Adrenal gland (tissue), 5 donors: ENCODE results near the gene BRMS1.

Experiments
- POLR2A ChIP-seq, 2 donors: fragments of 450-650 bp; IDR thresholded peaks; one replicate each; pipeline ENCODE4 v1.6.1; 2017; ENCODE audit warnings: antibody characterized with exemption in 2 of 2, mild to moderate bottlenecking in 2 of 2, moderate library complexity in 1 of 2
- TF ChIP-seq, protein P1 (sequence below), 6 experiments: fragments of 450-650 bp in 4 of 6; fragments of 200-600 bp in 2 of 6; sonication (generic) in 1 of 6; IDR thresholded peaks; 1 replicate in 5 of 6; 2 replicates in 1 of 6; pipeline versions ENCODE4 v1.5.1 to v1.8.0; 2016 to 2021; ENCODE audit warnings: antibody characterized with exemption in 6 of 6, mild to moderate bottlenecking in 2 of 6, moderate library complexity in 1 of 6
- donor health status: DM: no; HTN: no; CAD: no.

DNA sequence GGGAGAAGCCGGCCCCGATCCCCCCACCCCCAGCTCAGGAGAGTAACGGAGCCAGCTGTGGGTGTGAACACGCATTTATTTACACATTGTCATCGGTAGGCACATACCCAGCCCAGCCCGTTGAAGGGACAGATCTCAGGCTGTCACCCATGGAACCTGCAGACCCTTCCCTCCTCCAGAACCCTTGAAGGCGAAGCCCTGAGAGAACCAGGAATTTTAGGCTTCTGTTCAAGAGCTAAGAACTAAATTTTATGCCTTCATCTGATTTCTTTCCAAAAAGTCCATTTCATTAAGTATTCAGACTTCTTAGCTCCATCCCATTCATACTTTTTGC lies 379 bp upstream of the BRMS1 start:
- TF ChIP-seq, protein P1, sequence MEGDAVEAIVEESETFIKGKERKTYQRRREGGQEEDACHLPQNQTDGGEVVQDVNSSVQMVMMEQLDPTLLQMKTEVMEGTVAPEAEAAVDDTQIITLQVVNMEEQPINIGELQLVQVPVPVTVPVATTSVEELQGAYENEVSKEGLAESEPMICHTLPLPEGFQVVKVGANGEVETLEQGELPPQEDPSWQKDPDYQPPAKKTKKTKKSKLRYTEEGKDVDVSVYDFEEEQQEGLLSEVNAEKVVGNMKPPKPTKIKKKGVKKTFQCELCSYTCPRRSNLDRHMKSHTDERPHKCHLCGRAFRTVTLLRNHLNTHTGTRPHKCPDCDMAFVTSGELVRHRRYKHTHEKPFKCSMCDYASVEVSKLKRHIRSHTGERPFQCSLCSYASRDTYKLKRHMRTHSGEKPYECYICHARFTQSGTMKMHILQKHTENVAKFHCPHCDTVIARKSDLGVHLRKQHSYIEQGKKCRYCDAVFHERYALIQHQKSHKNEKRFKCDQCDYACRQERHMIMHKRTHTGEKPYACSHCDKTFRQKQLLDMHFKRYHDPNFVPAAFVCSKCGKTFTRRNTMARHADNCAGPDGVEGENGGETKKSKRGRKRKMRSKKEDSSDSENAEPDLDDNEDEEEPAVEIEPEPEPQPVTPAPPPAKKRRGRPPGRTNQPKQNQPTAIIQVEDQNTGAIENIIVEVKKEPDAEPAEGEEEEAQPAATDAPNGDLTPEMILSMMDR (IDR thresholded peaks at IDR 0.05) = no peak
- no peak for TF ChIP-seq POLR2A (IDR thresholded peaks at IDR 0.05)
